H1 (cell line): ENCODE data around the gene LGR4. TPM values are rescaled to one million over a fixed set of nuclear protein-coding genes. Genes with fewer than 3 reads are reported as not detected.

ENCODE experiments used
- CTCF ChIA-PET: fragments of 300-600 bp; sonication (Branson Sonifier 250); formaldehyde crosslinking; loops from one replicate; lab custom pipeline; 2021; ENCODE audit not compliant: partially characterized antibody; lab: Charles Lee
- POLR2A ChIA-PET: fragments of 300-600 bp; sonication (Branson Sonifier 250); formaldehyde crosslinking; loops from one replicate; lab custom pipeline; 2021; ENCODE audit warnings: inconsistent platforms; ENCODE audit not compliant: partially characterized antibody; lab: Charles Lee
- DNase-seq, 2 experiments: peaks; one replicate each; pipeline versions ENCODE4 v3.0.0 to v3.0.0-alpha.2; 2010 to 2022; ENCODE audit warnings: low spot score in 2 of 2, low read depth in 1 of 2, mixed read lengths in 1 of 2
- FAIRE-seq: peaks from 2 replicates; lab custom pipeline; 2011; peaks lifted over from hg19 to GRCh38; lab: Jason Lieb, UNC
- H2AFZ ChIP-seq: 2 replicates; pipeline ENCODE4 v1.8.1; 2012; ENCODE audit warnings: low read length, inconsistent platforms
- H2AK5ac ChIP-seq: 2 replicates; pipeline ENCODE4 v1.6.1; 2013; ENCODE audit warnings: low read depth, low read length
- H2BK120ac ChIP-seq: replicated peaks from 2 replicates; pipeline ENCODE3; 2013; ENCODE audit warnings: low read depth, low read length, inconsistent platforms
- H2BK12ac ChIP-seq: 2 replicates; pipeline ENCODE4 v1.6.1; 2013; ENCODE audit warnings: low read depth, low read length
- H2BK15ac ChIP-seq: 2 replicates; pipeline ENCODE4 v1.6.1; 2013; ENCODE audit warnings: low read length
- H2BK20ac ChIP-seq: 2 replicates; pipeline ENCODE4 v1.6.1; 2013; ENCODE audit warnings: low read length
- H2BK5ac ChIP-seq: 2 replicates; pipeline ENCODE4 v1.6.1; 2013; ENCODE audit warnings: low read depth, low read length
- H3K14ac ChIP-seq: 2 replicates; pipeline ENCODE4 v1.6.1; 2013; ENCODE audit warnings: inconsistent platforms; ENCODE audit not compliant: insufficient read length
- H3K18ac ChIP-seq: 2 replicates; pipeline ENCODE4 v1.6.1; 2013; ENCODE audit warnings: low read length; ENCODE audit errors: extremely low read depth
- H3K23ac ChIP-seq: 2 replicates; pipeline ENCODE4 v1.6.1; 2013; ENCODE audit warnings: inconsistent platforms; ENCODE audit not compliant: insufficient read length
- H3K23me2 ChIP-seq: 2 replicates; pipeline ENCODE4 v1.6.1; 2013; ENCODE audit warnings: low read depth, low read length
- H3K27ac ChIP-seq: 2 replicates; pipeline ENCODE4 v1.6.1; 2011; ENCODE audit warnings: low read depth, low read length, inconsistent platforms
- H3K27me3 ChIP-seq, 4 experiments: replicated peaks in 1 of 4; 1 replicate in 1 of 4; 2 replicates in 3 of 4; pipeline versions ENCODE4 v1.6.1 to v1.8.1; 2011 to 2013; ENCODE audit warnings: low read length in 3 of 4, mild to moderate bottlenecking in 3 of 4, inconsistent platforms in 2 of 4, mixed read lengths in 2 of 4, moderate library complexity in 1 of 4; ENCODE audit not compliant: control insufficient read depth in 3 of 4, insufficient read depth in 3 of 4; ENCODE audit errors: extremely low read depth in 1 of 4
- H3K36me3 ChIP-seq, 4 experiments: 2 replicates each; pipeline versions ENCODE4 v1.6.1 to v1.8.1; 2011 to 2013; ENCODE audit warnings: mild to moderate bottlenecking in 4 of 4, low read length in 3 of 4, moderate library complexity in 2 of 4, control low read depth in 1 of 4, inconsistent platforms in 1 of 4; ENCODE audit not compliant: insufficient read depth in 4 of 4, control insufficient read depth in 2 of 4
- H3K4ac ChIP-seq: replicated peaks from 2 replicates; pipeline ENCODE3; 2013; ENCODE audit warnings: low read length, low read depth, mixed read lengths, inconsistent platforms; ENCODE audit not compliant: insufficient read length
- H3K4me1 ChIP-seq, 4 experiments: replicated peaks in 1 of 4; 1 replicate in 1 of 4; 2 replicates in 3 of 4; pipeline versions ENCODE4 v1.6.1 to v1.8.1; 2011 to 2013; ENCODE audit warnings: low read length in 3 of 4, inconsistent platforms in 2 of 4, mixed read lengths in 1 of 4; ENCODE audit not compliant: insufficient read depth in 4 of 4, control insufficient read depth in 3 of 4
- H3K4me2 ChIP-seq, 2 experiments: 2 replicates each; pipeline versions ENCODE4 v1.6.1 to v1.8.1; 2011 to 2013; ENCODE audit warnings: low read depth in 2 of 2, low read length in 2 of 2, control low read depth in 1 of 2, inconsistent platforms in 1 of 2, mild to moderate bottlenecking in 1 of 2; ENCODE audit not compliant: insufficient read depth in 1 of 2
- H3K4me3 ChIP-seq, 4 experiments: fragments of 200-600, 300-600 bp in 1 of 4; sonication (generic), shearing (Covaris generic), sonication (Bioruptor Twin) in 1 of 4; 2 replicates each; pipeline versions ENCODE4 v1.5.1 to v1.8.1; 2011 to 2016; ENCODE audit warnings: low read length in 4 of 4, low read depth in 3 of 4, control low read depth in 2 of 4, inconsistent platforms in 2 of 4, mild to moderate bottlenecking in 2 of 4, mixed read lengths in 1 of 4, moderate library complexity in 1 of 4; ENCODE audit not compliant: insufficient read depth in 2 of 4; ENCODE audit errors: extremely low read depth in 1 of 4
- H3K56ac ChIP-seq: replicated peaks from 2 replicates; pipeline ENCODE3; 2013; ENCODE audit warnings: low read depth, mild to moderate bottlenecking, mixed read lengths, low read length, inconsistent platforms; ENCODE audit not compliant: insufficient read length
- H3K79me1 ChIP-seq: 2 replicates; pipeline ENCODE4 v1.6.1; 2013; ENCODE audit warnings: low read depth, low read length, control low read depth
- H3K79me2 ChIP-seq, 2 experiments: 2 replicates each; pipeline versions ENCODE4 v1.6.1 to v1.8.1; 2012 to 2013; ENCODE audit warnings: low read length in 2 of 2, mild to moderate bottlenecking in 2 of 2, inconsistent platforms in 1 of 2; ENCODE audit not compliant: insufficient read depth in 2 of 2, control insufficient read depth in 1 of 2
- H3K9ac ChIP-seq, 4 experiments: replicated peaks in 1 of 4; 1 replicate in 1 of 4; 2 replicates in 3 of 4; pipeline versions ENCODE4 v1.6.1 to v1.8.1; 2011 to 2013; ENCODE audit warnings: low read depth in 3 of 4, low read length in 3 of 4, control low read depth in 2 of 4, mild to moderate bottlenecking in 2 of 4, moderate library complexity in 2 of 4, inconsistent platforms in 1 of 4; ENCODE audit errors: extremely low read depth in 1 of 4
- H3K9me3 ChIP-seq, 2 experiments: 2 replicates each; pipeline versions ENCODE4 v1.6.1 to v1.8.1; 2012 to 2013; ENCODE audit warnings: mild to moderate bottlenecking in 2 of 2, moderate library complexity in 2 of 2, control low read depth in 1 of 2, inconsistent platforms in 1 of 2, low read depth in 1 of 2, low read length in 1 of 2, mixed read lengths in 1 of 2; ENCODE audit not compliant: insufficient read depth in 2 of 2
- H4K20me1 ChIP-seq, 2 experiments: replicated peaks in 1 of 2; 2 replicates each; pipeline versions ENCODE3 to v1.8.1; 2011 to 2013; ENCODE audit warnings: inconsistent platforms in 2 of 2, low read length in 2 of 2, mild to moderate bottlenecking in 1 of 2; ENCODE audit not compliant: insufficient read depth in 2 of 2, control insufficient read depth in 1 of 2
- H4K5ac ChIP-seq: 2 replicates; pipeline ENCODE4 v1.6.1; 2013; ENCODE audit warnings: low read length, low read depth, mixed read lengths, inconsistent platforms; ENCODE audit not compliant: insufficient read length
- H4K8ac ChIP-seq: 2 replicates; pipeline ENCODE4 v1.8.0; 2013; ENCODE audit warnings: mild to moderate bottlenecking, moderate library complexity, low read length, inconsistent platforms; ENCODE audit not compliant: insufficient read depth; ENCODE audit errors: extremely low read depth
- H4K91ac ChIP-seq: replicated peaks from 2 replicates; pipeline ENCODE3; 2013; ENCODE audit warnings: low read length, mixed read lengths, inconsistent platforms; ENCODE audit not compliant: insufficient read length
- GABPA ChIP-seq: IDR thresholded peaks from 2 replicates; pipeline ENCODE4 v1.6.1; 2011; ENCODE audit warnings: mild to moderate bottlenecking, low read length, moderate library complexity, borderline replicate concordance; ENCODE audit not compliant: insufficient read depth
- HDAC2 ChIP-seq, 2 experiments: fragments of 300-600 bp in 1 of 2; sonication (generic) in 1 of 2; IDR thresholded peaks; 2 replicates each; pipeline ENCODE4 v1.6.1; 2011 to 2012; ENCODE audit warnings: low read depth in 2 of 2, low read length in 2 of 2, mild to moderate bottlenecking in 2 of 2, moderate library complexity in 2 of 2, borderline replicate concordance in 1 of 2, inconsistent platforms in 1 of 2
- HDAC6 ChIP-seq: IDR thresholded peaks from one replicate; pipeline ENCODE4 v1.7.1; 2012; ENCODE audit warnings: low read depth, mild to moderate bottlenecking, inconsistent platforms, low read length, moderate library complexity
- MAFK ChIP-seq: IDR thresholded peaks from 2 replicates; pipeline ENCODE4 v1.6.1; 2012; ENCODE audit warnings: low read depth, mild to moderate bottlenecking, improper control_type of control experiment, low read length
- WGBS, 2 experiments: shearing (Covaris generic) in 1 of 2; methylation state at CpG; one replicate each; pipeline versions ENCODE4 v1.1.6 to v1.1.7; 2013 to 2015; ENCODE audit warnings: low lambda C conversion rate in 2 of 2, mixed read lengths in 2 of 2, inconsistent platforms in 1 of 2, low coverage in 1 of 2, missing lambda C conversion rate in 1 of 2; ENCODE audit not compliant: insufficient replicate concordance in 2 of 2, insufficient coverage in 1 of 2, insufficient read length in 1 of 2; ENCODE audit errors: extremely low coverage in 1 of 2, missing lambda C conversion rate in 1 of 2; 5-methylcytosine and 5-hydroxymethylcytosine counted together
- polyA plus RNA-seq, 7 experiments: library from polyadenylated mRNA; depleted of rRNA in 3 of 7; stranded (reverse) in 5 of 7; unstranded in 2 of 7; fragments of >200 nt in 5 of 7; fragments of 200-250 nt in 2 of 7; gene quantifications; 1 replicate in 5 of 7; 2 replicates in 1 of 7; 4 replicates in 1 of 7; pipeline versions ENCODE4 v1.2.1 to v1.2.3, GENCODE V29; 2011 to 2013; ENCODE audit warnings: missing spikeins in 2 of 7, mixed read lengths in 2 of 7
- total RNA-seq: library from RNA; stranded (reverse); fragmentation: NEBNext Ultra II Directional; extraction: Animal tissue kit (Norgen Biotek cat#: 25700); gene quantifications from 2 replicates; pipeline ENCODE4 v1.2.1, GENCODE V29; 2021
- TF ChIP-seq, protein P1 (sequence below): IDR thresholded peaks from 2 replicates; pipeline ENCODE4 v1.6.1; 2012; ENCODE audit warnings: inconsistent platforms

LGR4 gene
- total and polyA plus RNA-seq, 2 of the 8 experiments (the other 6 are each of a cell fraction or from before 2014, with no cell fraction given): 26.6 to 61.7 TPM

DNA sequence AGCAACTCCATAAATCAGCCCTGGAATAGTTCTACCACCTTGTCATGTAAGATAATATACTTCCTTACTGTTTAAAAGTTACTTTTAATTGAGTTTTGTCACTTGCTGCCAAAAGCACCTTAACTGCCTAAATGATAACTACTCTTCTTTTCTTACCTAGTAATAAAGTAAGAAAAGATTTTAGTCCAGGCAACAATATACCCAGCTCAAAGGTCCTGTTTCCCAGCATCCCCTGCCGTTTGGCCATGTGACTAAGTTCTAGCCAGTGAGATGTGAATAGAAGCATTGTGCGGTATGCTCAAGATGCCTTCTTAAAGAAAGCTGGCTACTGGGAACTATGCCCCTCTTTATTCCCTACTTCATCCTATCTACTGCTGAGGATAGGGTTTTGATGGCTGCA lies 70.1 kb downstream of the LGR4 start:
- Histone ChIP-seq H3K18ac (no peak overlapping the region), H3K4ac (no peak overlapping the region), H2BK15ac (no peak overlapping the region), H3K4me2 (no peak overlapping the region), H3K23me2 (no peaks in the 10 kb centered on the region), H3K79me1 (peaks cover 4% of the 10 kb centered on the region; the same call in 1 of the 2 replicates), H2AK5ac (no peak overlapping the region), H3K4me3 (no peak overlapping the region), H3K9ac (no peak overlapping the region), H3K79me2 (peaks cover 2 to 39% of the 10 kb centered on the region in 2 experiments; a peak in 3 of 4 replicates), H4K20me1 (peaks cover 6 to 11% of the 10 kb centered on the region in 2 experiments), H2BK12ac (no peak overlapping the region), H3K4me1 (peaks cover 0 to 2% (median 0%) of the 10 kb centered on the region in 4 experiments; a peak in 1 of 7 replicates), H3K9me3 (no peaks in the 10 kb centered on the region), H3K27me3 (no peaks in the 10 kb centered on the region), H3K14ac (no peak overlapping the region), H3K27ac (no peak overlapping the region), H2BK120ac (no peak overlapping the region), H3K36me3 (peaks cover 0 to 19% (median 5%) of the 10 kb centered on the region in 4 experiments; a peak in 5 of 8 replicates), H4K5ac (no peak overlapping the region), H2BK5ac (no peak overlapping the region), H4K91ac (no peak overlapping the region), H3K56ac (no peak overlapping the region), H2AFZ (no peak overlapping the region), H4K8ac (no peak overlapping the region), H3K23ac (no peak overlapping the region), H2BK20ac (no peak overlapping the region)
- no peak for FAIRE-seq
- no peak for TF ChIP-seq HDAC2 (IDR thresholded peaks at IDR 0.05; ENCODE audit: borderline replicate concordance in 1 of 2, low read depth in 2 of 2, low read length in 2 of 2)
- TF ChIP-seq GABPA: no peak
- TF ChIP-seq, protein P1, sequence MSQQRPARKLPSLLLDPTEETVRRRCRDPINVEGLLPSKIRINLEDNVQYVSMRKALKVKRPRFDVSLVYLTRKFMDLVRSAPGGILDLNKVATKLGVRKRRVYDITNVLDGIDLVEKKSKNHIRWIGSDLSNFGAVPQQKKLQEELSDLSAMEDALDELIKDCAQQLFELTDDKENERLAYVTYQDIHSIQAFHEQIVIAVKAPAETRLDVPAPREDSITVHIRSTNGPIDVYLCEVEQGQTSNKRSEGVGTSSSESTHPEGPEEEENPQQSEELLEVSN: no peak
- no peak for TF ChIP-seq MAFK
- TF ChIP-seq HDAC6: no peak
- ChIA-PET POLR2A (interaction anchor here (1.1 kb wide), 1 partner anchor 68 kb away, joined by 3 read pairs; no protein-coding TSS in a partner anchor), CTCF (interaction anchor here (0.7 to 2.3 kb wide), 4 partner anchors 11 to 84 kb away, joined by 3 to 7 read pairs (median 4); no protein-coding TSS in a partner anchor)
- 93% methylated on average over 2 of the region's 2 CpGs; no CpG with 5 or more reads in 1 of the 2 experiments for WGBS, 2 experiments
- DNase-seq: no peak
